ENCODE results near the gene UTF1. TPM values are rescaled to one million over a fixed set of nuclear protein-coding genes. Genes with fewer than 3 reads are reported as not detected.

UTF1 gene
- total RNA-seq = under 1 TPM in 3 of 7 donors, not detected in 4; 0.41 to 0.54 (median 0.43) TPM
- under 1 TPM; 0.10 to 0.23 (median 0.13) TPM for polyA plus RNA-seq
- long read RNA-seq, donor 1, partial matches to known transcripts = 0 of 1 reads
- long read RNA-seq, donor 1, other reads (novel, unspliced or antisense) = 0 of 1 reads
- long read RNA-seq, donor 2, partial matches to known transcripts = 0 of 1 reads
- long read RNA-seq, donor 2, other reads (novel, unspliced or antisense) = 0 of 1 reads

- Histone ChIP-seq H3K27me3 (replicated peaks in 1 of 7) (peaks cover 0 to 100% (median 61%) of the 10 kb centered on the region in 7 donors), H3K9me3 (no peaks in the 10 kb centered on the region), H3K27ac (no peak within 1 kb of the TSS), H3K4me1 (peaks cover 5 to 42% (median 27%) of the 10 kb centered on the region in 6 donors), H3K4me3 (peak within 1 kb of the TSS in 6 of 8 donors; percentile 10 to 65 (median 32)), H3K36me3 (no peaks in the 10 kb centered on the region)
- no peak for DNase-seq
- 0 to 5% (median 3%) methylated on average over 15 to 49 of the region's 49 CpGs; no CpG with 5 or more reads in 1 of the 5 donors for WGBS, 5 donors
- intact Hi-C loops (cut with DNase I; ENCODE audit: low total_unique reads) = no loop called here
- TF ChIP-seq CTCF (IDR thresholded peaks at IDR 0.05 in 8 of 11, conservative IDR thresholded peaks at IDR 0.05 in 3 of 11) (no peak), POLR2A (IDR thresholded peaks at IDR 0.05) (no peak), POLR2AphosphoS5 (IDR thresholded peaks at IDR 0.05) (no peak)
These were observed at the start of gene UTF1 for GRCh38 chr10:133230044-133230361. UTF1 (plus strand) TSS chr10:133230217; CDS start chr10:133230289, 72 bp downstream.

- Histone ChIP-seq H3K27ac (no peak overlapping the region), H3K4me3 (no peak overlapping the region), H3K9me3 (no peaks in the 10 kb centered on the region), H3K27me3 (replicated peaks in 1 of 7) (peaks cover 0 to 34% (median 0%) of the 10 kb centered on the region in 7 donors), H3K36me3 (no peaks in the 10 kb centered on the region), H3K4me1 (no peaks in the 10 kb centered on the region)
- DNase-seq = peak; percentile 72
- WGBS, 5 donors = 80 to 93% (median 89%) methylated on average over 20 to 23 of the region's 23 CpGs
- intact Hi-C loops (cut with DNase I; ENCODE audit: low total_unique reads) = no loop called here
- TF ChIP-seq POLR2AphosphoS5 (IDR thresholded peaks at IDR 0.05) (no peak), POLR2A (IDR thresholded peaks at IDR 0.05) (no peak), CTCF (IDR thresholded peaks at IDR 0.05 in 8 of 11, conservative IDR thresholded peaks at IDR 0.05 in 3 of 11) (no peak)
These were observed 48.9 kb upstream of the UTF1 start for GRCh38 chr10:133180965-133181639.

- intact Hi-C loops (cut with DNase I; ENCODE audit: low total_unique reads) = no loop called here
- 76 to 81% (median 77%) methylated on average over 5 to 14 of the region's 14 CpGs for WGBS, 5 donors
- no peak overlapping the region for H3K27ac ChIP-seq
- H3K4me1 ChIP-seq = no peaks in the 10 kb centered on the region
- H3K9me3 ChIP-seq = no peaks in the 10 kb centered on the region
- no peaks in the 10 kb centered on the region for H3K36me3 ChIP-seq
- TF ChIP-seq POLR2AphosphoS5 (IDR thresholded peaks at IDR 0.05) (no peak), POLR2A (IDR thresholded peaks at IDR 0.05) (no peak), CTCF (IDR thresholded peaks at IDR 0.05 in 8 of 11, conservative IDR thresholded peaks at IDR 0.05 in 3 of 11) (no peak)
- no peak for DNase-seq
- no peak overlapping the region for H3K4me3 ChIP-seq
- peaks cover 0 to 45% (median 0%) of the 10 kb centered on the region in 7 donors for H3K27me3 ChIP-seq (replicated peaks in 1 of 7)
These were observed 47.8 kb upstream of the UTF1 start for GRCh38 chr10:133182190-133182589.
